ENCODE data around the gene ACTN4. TPM values are rescaled to one million over a fixed set of nuclear protein-coding genes. Genes with fewer than 3 reads are reported as not detected.

The ACTN4 gene
- total and polyA plus RNA-seq, 2 of the 4 experiments (the other 2 are of a cell fraction) = 541 to 659 TPM

GRCh38 chr19:38653028-38653571, 5.7 kb downstream of the ACTN4 start:
- no peak overlapping the region for H2AK9ac ChIP-seq (replicated peaks; ENCODE audit: low read depth, low read length, poor library complexity)
- H3K27ac ChIP-seq (ENCODE audit: insufficient read depth, low read length) = peak overlapping the region; percentile 63
- no peak overlapping the region for H2AFZ ChIP-seq (replicated peaks; ENCODE audit: low read length, poor library complexity)
- 36% methylated on average over 2 of the region's 7 CpGs; no CpG with 5 or more reads in 1 of the 2 experiments for WGBS, 2 experiments (ENCODE audit: extremely low coverage in 2 of 2, insufficient read length in 1 of 2)
- POLR2A ChIA-PET (ENCODE audit: unreplicated experiment) = interaction anchor here (0.5 to 0.9 kb wide), 4 partner anchors 13 to 59 kb away, joined by 3 to 9 read pairs (median 4); no protein-coding TSS in a partner anchor
- H4K20me1 ChIP-seq (ENCODE audit: insufficient read depth, low read length) = peaks cover 79% of the 10 kb centered on the region
- peak overlapping the region; percentile 67; the same call in 1 of the 2 replicates for H2BK20ac ChIP-seq (ENCODE audit: low read depth, low read length)
- no peaks in the 10 kb centered on the region for H3K27me3 ChIP-seq (ENCODE audit: control insufficient read depth, insufficient read depth, low read length)
- peak overlapping the region; percentile 73 for H3K56ac ChIP-seq (ENCODE audit: extremely low read depth, insufficient read depth, low read length)
- H3K9me3 ChIP-seq (ENCODE audit: control insufficient read depth, insufficient read depth, low read length) = no peaks in the 10 kb centered on the region
- peak overlapping the region; percentile 63; the same call in 1 of the 2 replicates for H3K4ac ChIP-seq (ENCODE audit: low read depth, low read length)
- H3K9me1 ChIP-seq (ENCODE audit: insufficient read depth, low read length) = peaks cover 26% of the 10 kb centered on the region
- DNase-seq (peak; percentile 51), ATAC-seq (ENCODE audit: low read depth) (no peak)
- dilution Hi-C loops (cut with HindIII; ENCODE audit: low sequenced_read_pairs, unreplicated experiment) (no loop called here), intact Hi-C loops (cut with micrococcal nuclease) (loop anchor here (5.0 kb wide), 1 partner anchor 34 kb away; no protein-coding TSS in a partner anchor), in situ Hi-C loops (cut with MboI; ENCODE audit: low sequenced_read_pairs) (no loop called here)
- H3K36me3 ChIP-seq (ENCODE audit: control insufficient read depth, insufficient read depth, low read length) = peaks cover 11% of the 10 kb centered on the region; the same call in 1 of the 2 replicates
- H2AK5ac ChIP-seq (ENCODE audit: low read depth, low read length) = 0 out of 2 replicates have a peak overlapping the region, but pooled peaks have one; percentile 6
- TF ChIP-seq SMC3 (IDR thresholded peaks at IDR 0.05; ENCODE audit: low read depth, low read length) = no peak
- no peak for TF ChIP-seq MAZ (IDR thresholded peaks at IDR 0.05; ENCODE audit: borderline replicate concordance, low read depth, low read length)
- TF ChIP-seq ELK1 (IDR thresholded peaks at IDR 0.05; ENCODE audit: borderline replicate concordance, low read depth, low read length) = no peak
- TF ChIP-seq RAD21 (IDR thresholded peaks at IDR 0.05; ENCODE audit: low read length) = no peak
- TF ChIP-seq CEBPB (IDR thresholded peaks at IDR 0.05; ENCODE audit: low read depth, low read length) = peak; percentile 15; the same call in 1 of the 2 replicates
- H3K14ac ChIP-seq (replicated peaks; ENCODE audit: low read depth, low read length) = peak overlapping the region; percentile 77; the same call in 1 of the 2 replicates
- BruUV-seq (replicated peaks) = no TSS peak
- peak overlapping the region; percentile 30 for H4K5ac ChIP-seq (ENCODE audit: low read depth, low read length)
- peaks cover 51% of the 10 kb centered on the region for H3K4me1 ChIP-seq (ENCODE audit: control insufficient read depth, insufficient read depth, low read length)
- H3K23ac ChIP-seq (ENCODE audit: low read depth, low read length) = peak overlapping the region; percentile 90
- peak overlapping the region; percentile 34 for H3K9ac ChIP-seq (ENCODE audit: low read depth, low read length)
- peak overlapping the region; percentile 73 for H2BK5ac ChIP-seq (ENCODE audit: low read depth, low read length, poor library complexity, severe bottlenecking)
- no peak overlapping the region for H3K4me3 ChIP-seq (ENCODE audit: insufficient read depth, low read depth, low read length)
- H2BK120ac ChIP-seq (ENCODE audit: low read depth, low read length) = peak overlapping the region; percentile 87
- peak overlapping the region; percentile 42; the same call in 1 of the 2 replicates for H3K18ac ChIP-seq (ENCODE audit: low read depth, low read length)
- peaks cover 0 to 49% of the 10 kb centered on the region in 2 experiments; a peak in 2 of 4 replicates for H3K79me1 ChIP-seq (ENCODE audit: low read depth in 1 of 2, low read length in 2 of 2)
- H2BK15ac ChIP-seq (ENCODE audit: low read depth, low read length) = peak overlapping the region; percentile 62; the same call in 1 of the 3 replicates
- peak overlapping the region; percentile 71 for H4K91ac ChIP-seq (ENCODE audit: insufficient read depth, low read depth, low read length)
- H3K4me2 ChIP-seq (ENCODE audit: low read depth, low read length) = peak overlapping the region; percentile 71
- H4K8ac ChIP-seq (ENCODE audit: low read depth in 2 of 2, low read length in 2 of 2) = peak overlapping the region; percentile 15 to 16
- CTCF ChIA-PET = no interaction called here

Data from IMR-90 (cell line).